Stimulated activated CD4-positive, alpha-beta T cell treated with anti-CD3 and anti-CD28 coated beads, Interleukin-4, amount 100 ng/mL, for 24 hours (primary cell): Measurements from ENCODE around the gene PCNX3.
A peak's percentile ranks its signal among the peaks of the same experiment; 100 is the strongest.

Source experiments
- DNase-seq: peaks from one replicate; pipeline ENCODE4 v3.0.0-alpha.2; 2020

The PCNX3 gene

DNA sequence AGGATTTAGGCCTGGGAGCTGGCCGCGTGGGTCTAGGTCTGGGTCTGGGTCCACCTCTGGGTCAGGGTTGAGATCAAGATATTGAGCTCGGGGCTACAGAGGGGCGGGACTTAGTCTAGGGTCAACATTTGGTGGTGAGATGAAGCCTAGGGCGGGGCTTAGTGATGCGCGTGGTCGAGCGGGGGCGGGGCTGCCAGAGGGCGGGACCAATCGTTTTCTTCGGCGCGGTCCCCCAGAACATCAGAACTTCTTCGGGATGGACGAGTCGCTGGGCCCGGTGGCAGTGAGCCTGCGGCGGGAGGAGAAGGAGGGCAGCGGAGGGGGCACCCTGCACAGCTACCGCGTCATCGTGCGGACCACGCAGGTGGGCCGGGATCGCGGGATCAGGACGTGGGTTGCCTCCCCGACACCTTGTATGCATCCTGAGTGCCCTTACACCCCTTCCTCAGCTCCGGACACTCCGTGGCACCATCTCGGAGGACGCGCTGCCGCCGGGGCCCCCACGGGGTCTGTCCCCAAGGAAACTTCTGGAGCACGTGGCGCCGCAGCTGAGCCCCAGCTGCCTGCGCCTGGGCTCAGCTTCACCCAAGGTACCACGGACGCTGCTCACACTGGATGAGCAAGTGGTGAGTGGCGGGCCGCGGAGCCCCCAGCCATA, 26.6 kb downstream of the PCNX3 start:
- DNase-seq: no peak

- no peak for DNase-seq
These were observed 28.4 kb downstream of the PCNX3 start for GRCh38 chr11:65643971-65644370.

DNA sequence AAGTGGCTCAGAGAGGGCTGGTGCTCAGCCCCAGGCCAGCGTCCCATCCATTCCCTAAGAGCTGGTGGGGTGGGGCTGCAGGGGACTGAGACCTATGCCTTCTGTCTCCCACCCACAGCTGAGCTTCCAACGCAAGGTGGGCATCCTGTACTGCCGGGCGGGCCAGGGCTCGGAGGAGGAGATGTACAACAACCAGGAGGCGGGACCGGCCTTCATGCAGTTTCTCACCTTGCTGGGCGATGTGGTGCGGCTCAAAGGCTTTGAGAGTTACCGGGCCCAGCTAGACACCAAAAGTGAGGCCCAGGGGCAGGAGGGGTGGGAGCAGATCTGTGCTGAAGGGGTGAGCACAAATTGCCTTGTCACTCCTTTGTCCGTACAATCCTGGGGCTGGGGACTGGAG, 29.3 kb downstream of the PCNX3 start:
- no peak for DNase-seq

DNA sequence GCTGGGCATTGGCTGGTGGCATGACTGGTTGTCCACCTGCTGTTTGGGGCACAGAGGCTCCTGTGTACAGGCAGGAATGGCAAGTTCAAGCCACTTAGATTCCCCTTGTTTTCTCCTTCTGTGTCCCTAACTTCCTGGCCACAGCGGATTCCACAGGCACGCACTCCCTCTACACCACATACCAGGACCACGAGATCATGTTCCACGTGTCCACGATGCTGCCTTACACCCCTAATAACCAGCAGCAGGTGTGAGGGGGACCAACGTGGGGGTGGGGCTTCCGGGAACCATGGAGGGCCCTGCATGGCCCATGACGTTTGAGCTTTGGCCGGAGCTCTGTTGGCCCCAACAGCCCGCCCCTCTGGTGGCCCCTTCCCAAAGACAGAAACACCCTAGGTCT, 30.1 kb downstream of the PCNX3 start:
- DNase-seq: no peak

GRCh38 chr11:65646288-65646957, 30.8 kb downstream of the PCNX3 start:
- DNase-seq: no peak

- no peak for DNase-seq
These were observed 31.6 kb downstream of the PCNX3 start for GRCh38 chr11:65646958-65647701.

DNA sequence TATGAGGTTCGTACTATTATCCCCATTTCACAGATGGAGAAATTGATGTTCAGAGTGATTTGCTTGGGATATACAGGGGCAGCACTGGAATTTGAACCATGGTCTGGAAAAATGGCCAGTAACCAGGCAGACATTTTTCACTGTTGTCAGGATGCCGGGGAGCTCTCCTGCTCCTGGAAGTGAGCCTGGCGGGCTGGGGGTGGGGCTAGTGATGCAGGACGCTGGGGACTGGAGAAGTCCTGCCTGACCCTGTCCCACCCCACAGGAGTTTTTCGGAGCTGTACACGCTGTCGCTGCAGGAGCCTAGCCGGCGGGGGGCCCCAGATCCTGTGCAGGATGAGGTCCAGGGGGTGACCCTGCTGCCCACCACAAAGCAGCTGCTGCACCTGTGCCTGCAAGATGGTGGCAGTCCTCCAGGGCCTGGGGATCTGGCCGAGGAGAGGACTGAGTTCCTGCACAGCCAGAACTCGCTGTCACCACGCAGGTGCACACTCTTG, 33.5 kb downstream of the PCNX3 start:
- no peak for DNase-seq

GRCh38 chr11:65649656-65650546, 34.3 kb downstream of the PCNX3 start:
- no peak for DNase-seq

- no peak for DNase-seq
These were observed 35.2 kb downstream of the PCNX3 start for GRCh38 chr11:65650547-65651338.

DNA sequence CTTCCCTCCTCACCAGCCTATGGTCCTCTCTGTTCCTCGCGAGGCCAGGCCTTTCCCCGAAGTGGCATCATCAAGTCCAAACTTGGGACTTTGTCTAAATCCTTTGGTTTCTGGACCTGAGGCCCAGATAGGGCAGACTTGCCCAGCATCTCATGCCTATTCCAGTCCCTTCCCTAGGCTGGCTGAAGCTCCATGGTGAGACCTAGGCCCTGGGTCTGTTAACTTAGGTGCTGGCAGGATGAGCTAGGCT, 35.7 kb downstream of the PCNX3 start:
- no peak for DNase-seq

DNA sequence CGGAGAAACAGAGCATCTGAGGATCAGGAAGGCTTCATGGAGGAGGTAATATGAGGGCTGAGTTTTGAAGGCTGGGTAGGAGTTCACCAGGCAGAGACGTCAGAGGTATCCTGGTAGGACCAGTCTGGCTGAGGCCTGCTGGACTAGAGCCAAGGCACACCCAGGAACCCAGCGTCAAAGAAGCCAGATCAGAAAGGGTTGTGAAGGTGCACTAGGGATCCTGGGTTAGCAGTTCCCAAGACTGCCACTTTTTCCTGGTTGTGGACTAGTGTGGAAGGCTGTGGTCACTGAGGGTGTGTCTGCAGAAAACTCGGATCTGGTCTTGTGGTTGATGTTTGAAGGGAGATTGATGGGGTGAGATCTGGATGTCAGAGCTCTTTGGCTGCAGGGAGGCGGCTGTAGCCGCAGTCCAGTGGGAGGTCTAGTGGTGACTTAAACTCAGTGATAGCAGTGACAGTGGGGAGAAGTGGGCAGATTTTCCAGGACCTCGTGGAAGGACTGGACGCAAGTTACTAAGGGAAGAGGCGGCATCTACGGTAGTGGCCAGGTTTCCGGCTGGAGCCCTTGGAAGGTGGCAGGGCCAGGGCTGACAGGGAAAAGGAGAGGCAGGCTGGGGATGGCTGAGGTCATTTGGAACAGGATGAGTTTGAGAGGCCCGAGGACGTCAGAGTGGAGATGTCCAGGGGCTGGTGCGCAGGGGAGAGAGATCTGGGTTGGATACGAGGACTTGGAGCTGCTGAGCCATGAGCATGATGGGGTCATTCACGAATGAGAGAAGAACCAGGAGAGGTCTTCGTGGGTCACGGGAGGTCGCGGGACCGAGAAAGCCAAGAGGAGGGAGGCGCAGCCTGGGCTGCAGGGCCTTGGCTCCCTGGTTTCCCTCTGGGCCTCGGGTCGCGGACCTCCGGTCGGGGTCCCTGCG, 36.3 kb downstream of the PCNX3 start:
- DNase-seq: no peak

GRCh38 chr11:65652511-65653228, 37.1 kb downstream of the PCNX3 start:
- peak; percentile 93 for DNase-seq

- no peak for DNase-seq
These were observed 38.0 kb downstream of the PCNX3 start for GRCh38 chr11:65653229-65654225.

- no peak for DNase-seq
These were observed 39.1 kb downstream of the PCNX3 start for GRCh38 chr11:65654375-65655349.

GRCh38 chr11:65655570-65656332, 40.2 kb downstream of the PCNX3 start:
- DNase-seq: no peak

DNA sequence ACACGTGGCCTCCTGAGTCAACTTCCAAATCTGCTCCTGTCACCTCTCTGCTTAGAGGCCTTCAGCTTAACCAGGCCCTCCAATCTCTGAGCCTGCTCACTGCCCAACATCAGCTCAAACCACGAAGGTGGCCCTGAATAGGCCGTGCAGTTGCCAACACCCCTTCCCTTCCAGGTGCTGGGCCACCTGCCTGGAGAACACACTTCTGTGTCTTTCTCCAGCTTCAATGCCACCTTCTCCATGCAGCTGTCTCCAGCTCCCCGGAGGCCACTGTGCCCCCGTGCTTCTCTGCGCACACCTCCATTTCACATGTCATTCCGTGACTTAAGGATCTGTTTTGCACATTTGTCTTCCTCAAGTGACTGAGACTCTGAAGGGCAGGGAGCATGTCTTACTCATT, 41.9 kb downstream of the PCNX3 start:
- no peak for DNase-seq
